ENCODE results near the gene SOX10.
A peak's percentile ranks its signal among the peaks of the same experiment; 100 is the strongest.

The SOX10 gene

GRCh38 chr22:37940698-37941376 is 43.5 kb downstream of the SOX10 start:
- no peak overlapping the region for H3K4me3 ChIP-seq (ENCODE audit: low read length)
- H4K8ac ChIP-seq (ENCODE audit: low read depth, low read length), result no peak overlapping the region
- no peak overlapping the region for H3K4me2 ChIP-seq (ENCODE audit: low read length)
- H3K36me3 ChIP-seq (ENCODE audit: control insufficient read depth, insufficient read depth, low read length), result peaks cover 7% of the 10 kb centered on the region
- no peaks in the 10 kb centered on the region for H3K79me1 ChIP-seq (ENCODE audit: low read length)
- no peak overlapping the region for H2AK5ac ChIP-seq (ENCODE audit: low read length)
- no peaks in the 10 kb centered on the region for H3K4me1 ChIP-seq (ENCODE audit: control insufficient read depth, low read depth, low read length)
- no peaks in the 10 kb centered on the region for H3K79me2 ChIP-seq (ENCODE audit: control insufficient read depth, insufficient read depth, low read length)
- WGBS (ENCODE audit: extremely low coverage, insufficient coverage, low lambda C conversion rate), result no CpG with 5 or more reads among the region's 12 CpGs
- no peak overlapping the region for H3K9ac ChIP-seq (ENCODE audit: low read length)
- no peaks in the 10 kb centered on the region for H3K27me3 ChIP-seq (ENCODE audit: insufficient read depth, low read length, poor library complexity)
- no peak overlapping the region for H3K27ac ChIP-seq (ENCODE audit: low read depth, low read length)
- H2BK15ac ChIP-seq (replicated peaks; ENCODE audit: low read depth), result no peak overlapping the region
- H3K4ac ChIP-seq (ENCODE audit: low read depth, low read length), result no peak overlapping the region
- H3K56ac ChIP-seq (ENCODE audit: low read length), result no peak overlapping the region
- no peak overlapping the region for H3K23ac ChIP-seq (ENCODE audit: low read length)
- no peak overlapping the region for H2BK5ac ChIP-seq (ENCODE audit: low read length)
- H2BK120ac ChIP-seq (ENCODE audit: low read depth, low read length), result no peak overlapping the region
- no peak overlapping the region for H4K5ac ChIP-seq (ENCODE audit: low read length)
- no peak for DNase-seq
- H3K18ac ChIP-seq (ENCODE audit: low read length), result no peak overlapping the region

DNA sequence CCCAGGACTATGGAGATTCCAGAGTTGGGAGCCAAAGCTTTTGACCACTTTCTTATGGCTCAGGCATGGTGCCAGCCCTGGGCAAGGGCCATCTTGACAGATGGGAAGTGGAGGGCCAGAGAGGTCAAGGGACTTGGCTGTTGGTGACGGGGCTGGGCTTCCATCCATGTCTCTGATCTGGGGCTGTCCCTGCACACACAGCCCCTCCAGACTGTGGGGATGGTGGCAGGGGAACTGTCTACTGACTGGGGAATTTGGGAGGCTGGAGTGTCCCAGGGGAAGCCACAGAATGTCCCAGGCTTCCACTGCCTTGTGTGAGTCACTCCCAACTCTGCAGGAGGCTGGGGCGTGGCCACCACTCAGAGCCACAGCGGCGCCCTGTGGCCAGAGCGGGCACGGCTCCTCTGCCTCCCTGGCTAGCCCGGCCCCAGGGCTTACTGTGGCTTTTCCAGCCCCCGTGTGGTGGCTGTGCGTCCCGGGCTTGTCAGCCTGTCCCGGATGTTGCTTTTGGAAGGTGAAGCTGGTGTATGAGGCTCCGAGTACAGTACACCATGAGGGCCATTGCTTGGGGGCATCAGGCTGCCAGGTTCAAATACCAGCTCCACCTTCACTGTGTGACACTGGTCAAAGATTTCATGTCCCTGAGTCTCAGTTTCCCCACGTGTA is 50.5 kb downstream of the SOX10 start:
- Histone ChIP-seq H2BK120ac (ENCODE audit: low read depth, low read length) (no peak overlapping the region), H3K36me3 (ENCODE audit: control insufficient read depth, insufficient read depth, low read length) (peaks cover 7% of the 10 kb centered on the region), H3K79me1 (ENCODE audit: low read length) (no peaks in the 10 kb centered on the region), H4K5ac (ENCODE audit: low read length) (no peak overlapping the region), H3K4ac (ENCODE audit: low read depth, low read length) (no peak overlapping the region), H3K56ac (ENCODE audit: low read length) (peak overlapping the region; percentile 19), H2BK5ac (ENCODE audit: low read length) (no peak overlapping the region), H3K4me1 (ENCODE audit: control insufficient read depth, low read depth, low read length) (no peaks in the 10 kb centered on the region), H3K18ac (ENCODE audit: low read length) (no peak overlapping the region), H2AK5ac (ENCODE audit: low read length) (no peak overlapping the region), H4K8ac (ENCODE audit: low read depth, low read length) (no peak overlapping the region), H2BK15ac (replicated peaks; ENCODE audit: low read depth) (no peak overlapping the region), H3K4me3 (ENCODE audit: low read length) (no peak overlapping the region), H3K27ac (ENCODE audit: low read depth, low read length) (no peak overlapping the region), H3K23ac (ENCODE audit: low read length) (no peak overlapping the region), H3K4me2 (ENCODE audit: low read length) (no peak overlapping the region), H3K27me3 (ENCODE audit: insufficient read depth, low read length, poor library complexity) (no peaks in the 10 kb centered on the region), H3K9ac (ENCODE audit: low read length) (peak overlapping the region; percentile 32), H3K79me2 (ENCODE audit: control insufficient read depth, insufficient read depth, low read length) (no peaks in the 10 kb centered on the region)
- no CpG with 5 or more reads among the region's 13 CpGs for WGBS (ENCODE audit: extremely low coverage, insufficient coverage, low lambda C conversion rate)
- peak; percentile 97 for DNase-seq

GRCh38 chr22:37932821-37933578 is 51.4 kb downstream of the SOX10 start:
- Histone ChIP-seq H2BK5ac (ENCODE audit: low read length) (no peak overlapping the region), H2AK5ac (ENCODE audit: low read length) (no peak overlapping the region), H3K27ac (ENCODE audit: low read depth, low read length) (no peak overlapping the region), H3K4me3 (ENCODE audit: low read length) (no peak overlapping the region), H3K27me3 (ENCODE audit: insufficient read depth, low read length, poor library complexity) (no peaks in the 10 kb centered on the region), H3K23ac (ENCODE audit: low read length) (no peak overlapping the region), H4K5ac (ENCODE audit: low read length) (no peak overlapping the region), H3K4me1 (ENCODE audit: control insufficient read depth, low read depth, low read length) (no peaks in the 10 kb centered on the region), H3K4me2 (ENCODE audit: low read length) (no peak overlapping the region), H4K8ac (ENCODE audit: low read depth, low read length) (no peak overlapping the region), H2BK120ac (ENCODE audit: low read depth, low read length) (no peak overlapping the region), H2BK15ac (replicated peaks; ENCODE audit: low read depth) (no peak overlapping the region), H3K79me2 (ENCODE audit: control insufficient read depth, insufficient read depth, low read length) (no peaks in the 10 kb centered on the region), H3K4ac (ENCODE audit: low read depth, low read length) (no peak overlapping the region), H3K79me1 (ENCODE audit: low read length) (no peaks in the 10 kb centered on the region), H3K36me3 (ENCODE audit: control insufficient read depth, insufficient read depth, low read length) (peaks cover 8% of the 10 kb centered on the region), H3K18ac (ENCODE audit: low read length) (no peak overlapping the region), H3K9ac (ENCODE audit: low read length) (no peak overlapping the region), H3K56ac (ENCODE audit: low read length) (no peak overlapping the region)
- DNase-seq, result no peak
- no CpG with 5 or more reads among the region's 21 CpGs for WGBS (ENCODE audit: extremely low coverage, insufficient coverage, low lambda C conversion rate)

DNA sequence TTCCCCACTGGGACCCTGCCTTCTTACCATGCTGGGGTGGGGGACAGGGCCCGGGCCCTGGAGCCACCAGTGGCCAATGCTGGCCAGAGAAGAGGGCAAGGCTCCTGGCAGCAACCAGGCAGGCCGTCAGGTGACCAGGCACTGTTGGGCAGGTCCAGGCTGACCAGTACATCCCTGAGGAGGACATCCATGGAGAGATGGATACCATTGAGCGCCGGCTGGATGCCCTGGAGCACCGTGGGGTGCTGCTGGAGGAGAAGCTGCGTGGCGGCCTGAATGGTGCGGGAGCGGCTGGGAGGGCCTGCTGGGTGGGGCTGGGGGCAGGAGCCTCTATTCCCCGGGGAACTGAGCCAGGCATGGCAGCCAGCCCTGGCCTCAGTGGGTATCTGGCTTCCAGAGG is 52.0 kb downstream of the SOX10 start:
- no CpG with 5 or more reads among the region's 10 CpGs for WGBS (ENCODE audit: extremely low coverage, insufficient coverage, low lambda C conversion rate)
- H3K27me3 ChIP-seq (ENCODE audit: insufficient read depth, low read length, poor library complexity), result no peaks in the 10 kb centered on the region

DNA sequence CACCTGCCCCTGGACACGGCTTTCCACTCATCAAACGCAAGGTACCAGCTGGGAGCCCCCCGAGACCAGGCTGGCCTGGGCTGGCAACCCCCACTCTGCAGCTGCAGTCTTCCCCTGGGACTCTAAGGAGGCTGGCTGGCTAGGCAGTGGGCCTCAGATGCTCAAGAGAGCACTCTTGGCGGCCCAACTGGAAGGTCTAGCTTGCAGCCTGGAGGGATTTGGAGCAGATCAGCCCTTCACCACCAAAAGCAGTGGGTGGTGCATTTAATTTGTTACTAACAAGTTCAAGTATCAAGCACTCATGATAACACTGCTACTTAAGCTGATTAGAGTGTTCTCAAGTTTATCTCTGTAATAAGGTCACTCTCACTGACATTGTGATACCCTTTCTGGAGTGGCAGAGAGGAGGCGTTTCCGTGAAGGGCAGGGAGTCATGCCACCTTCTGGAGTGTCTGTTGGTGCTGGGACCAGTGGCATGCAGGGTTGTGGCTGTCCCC is 52.4 kb downstream of the SOX10 start:
- no CpG with 5 or more reads among the region's 6 CpGs for WGBS (ENCODE audit: extremely low coverage, insufficient coverage, low lambda C conversion rate)
- Histone ChIP-seq H3K56ac (ENCODE audit: low read length) (no peak overlapping the region), H3K4me3 (ENCODE audit: low read length) (no peak overlapping the region), H3K4me2 (ENCODE audit: low read length) (no peak overlapping the region), H3K4me1 (ENCODE audit: control insufficient read depth, low read depth, low read length) (no peaks in the 10 kb centered on the region), H4K8ac (ENCODE audit: low read depth, low read length) (no peak overlapping the region), H2AK5ac (ENCODE audit: low read length) (no peak overlapping the region), H3K18ac (ENCODE audit: low read length) (no peak overlapping the region), H3K27ac (ENCODE audit: low read depth, low read length) (no peak overlapping the region), H3K79me2 (ENCODE audit: control insufficient read depth, insufficient read depth, low read length) (no peaks in the 10 kb centered on the region), H3K79me1 (ENCODE audit: low read length) (no peaks in the 10 kb centered on the region), H2BK15ac (replicated peaks; ENCODE audit: low read depth) (no peak overlapping the region), H2BK120ac (ENCODE audit: low read depth, low read length) (no peak overlapping the region), H2BK5ac (ENCODE audit: low read length) (no peak overlapping the region), H3K23ac (ENCODE audit: low read length) (no peak overlapping the region), H3K4ac (ENCODE audit: low read depth, low read length) (no peak overlapping the region), H4K5ac (ENCODE audit: low read length) (no peak overlapping the region), H3K27me3 (ENCODE audit: insufficient read depth, low read length, poor library complexity) (no peaks in the 10 kb centered on the region), H3K36me3 (ENCODE audit: control insufficient read depth, insufficient read depth, low read length) (peaks cover 7% of the 10 kb centered on the region), H3K9ac (ENCODE audit: low read length) (no peak overlapping the region)
- DNase-seq, result peak; percentile 26

More for the DNA sequence above, 52.0 kb downstream of the SOX10 start:
- Histone ChIP-seq H3K23ac (ENCODE audit: low read length) (no peak overlapping the region), H3K27ac (ENCODE audit: low read depth, low read length) (no peak overlapping the region), H2BK15ac (replicated peaks; ENCODE audit: low read depth) (no peak overlapping the region), H2BK5ac (ENCODE audit: low read length) (no peak overlapping the region), H3K4me2 (ENCODE audit: low read length) (no peak overlapping the region), H3K4me3 (ENCODE audit: low read length) (no peak overlapping the region), H3K4ac (ENCODE audit: low read depth, low read length) (no peak overlapping the region), H2BK120ac (ENCODE audit: low read depth, low read length) (no peak overlapping the region), H3K9ac (ENCODE audit: low read length) (no peak overlapping the region), H3K36me3 (ENCODE audit: control insufficient read depth, insufficient read depth, low read length) (peaks cover 6% of the 10 kb centered on the region), H2AK5ac (ENCODE audit: low read length) (no peak overlapping the region), H4K8ac (ENCODE audit: low read depth, low read length) (no peak overlapping the region), H4K5ac (ENCODE audit: low read length) (no peak overlapping the region), H3K56ac (ENCODE audit: low read length) (no peak overlapping the region), H3K79me2 (ENCODE audit: control insufficient read depth, insufficient read depth, low read length) (no peaks in the 10 kb centered on the region), H3K79me1 (ENCODE audit: low read length) (no peaks in the 10 kb centered on the region), H3K18ac (ENCODE audit: low read length) (no peak overlapping the region), H3K4me1 (ENCODE audit: control insufficient read depth, low read depth, low read length) (no peaks in the 10 kb centered on the region)
- no peak for DNase-seq
